ENCODE results near the gene SPARCL1.
"Not testable (repeated sequence)": the region's sequence is repeated elsewhere in the genome, so short reads cannot be mapped to it uniquely, and the experiment has no call there.

Gene SPARCL1

DNA sequence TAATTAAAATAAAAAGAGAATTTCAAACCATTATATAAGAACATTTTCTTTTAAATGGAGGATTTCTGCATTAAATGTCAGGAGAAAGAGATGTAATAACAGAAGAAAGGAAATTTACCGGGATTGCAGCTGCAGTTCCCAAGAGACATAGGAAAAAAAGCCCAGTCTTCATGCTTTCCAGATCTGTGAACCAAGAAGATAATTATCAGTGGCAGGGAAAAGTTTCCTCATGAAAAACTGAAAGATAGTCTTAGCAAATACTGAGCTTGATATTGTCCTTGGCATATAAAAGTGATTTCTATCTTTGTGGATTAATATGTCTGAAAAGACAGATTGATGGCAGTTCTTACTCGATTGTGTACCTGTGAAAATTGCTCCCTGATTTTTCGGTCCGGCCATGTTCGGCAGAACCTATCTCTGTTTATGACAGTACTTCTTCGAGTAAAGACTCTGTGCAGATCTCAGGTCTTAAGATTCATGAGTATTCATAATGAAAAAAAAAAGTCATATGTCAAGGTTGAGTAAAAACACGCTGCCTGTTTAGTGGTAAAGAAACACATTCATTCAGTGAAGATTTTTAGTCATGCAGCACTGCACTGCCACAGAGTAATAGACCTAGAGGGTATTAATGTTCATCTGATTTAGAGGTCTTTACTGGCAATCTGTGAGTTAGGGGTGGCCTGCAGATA, 29.6 kb downstream of the SPARCL1 start:
- DNase-seq (ENCODE audit: low read depth in 2 of 2) = peak in 1 of 2 donors; percentile 0

DNA sequence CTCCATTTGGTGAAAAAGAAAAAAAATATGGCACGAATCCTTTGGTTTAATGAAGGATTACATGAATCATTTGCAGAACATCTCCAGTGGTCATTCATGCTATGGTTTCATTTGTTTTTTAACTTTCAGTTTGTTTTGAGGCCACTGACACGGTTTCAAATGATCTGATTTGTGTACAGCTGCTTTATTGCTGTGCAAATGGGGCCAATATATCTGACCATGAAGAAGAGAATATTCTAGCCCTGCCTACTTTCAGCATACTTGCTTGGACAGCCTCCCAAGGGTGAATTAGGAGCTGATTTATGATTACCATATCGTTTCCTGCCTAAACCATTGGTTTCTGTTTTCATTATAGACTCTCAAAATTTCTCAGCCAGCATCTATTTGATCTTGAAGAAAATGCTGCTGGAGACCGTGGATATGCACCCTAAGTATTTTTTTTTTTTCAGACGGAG, 30.7 kb downstream of the SPARCL1 start:
- DNase-seq (ENCODE audit: low read depth in 2 of 2) = no peak

GRCh38 chr4:87497578-87497977, 31.6 kb downstream of the SPARCL1 start:
- DNase-seq (ENCODE audit: low read depth in 2 of 2) = no peak

DNA sequence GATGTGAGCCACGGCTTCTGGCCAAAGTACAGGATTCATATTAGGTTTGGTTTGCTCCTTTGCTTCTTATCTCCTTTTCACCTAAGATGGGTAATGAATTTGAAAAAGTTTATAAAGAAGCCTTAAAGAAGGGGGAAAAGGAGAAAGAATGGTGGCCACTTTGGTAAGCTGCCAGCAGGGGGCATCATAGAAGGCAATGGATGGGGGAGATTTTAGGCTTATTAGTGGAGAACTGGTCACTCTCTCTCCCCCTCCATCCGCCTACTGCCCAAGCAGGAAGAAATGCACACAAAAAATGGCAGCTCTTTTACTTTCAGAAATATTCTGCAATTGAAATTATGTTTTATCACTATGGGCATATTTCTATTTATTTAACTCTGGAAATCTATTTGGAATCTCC, 32.0 kb downstream of the SPARCL1 start:
- peak in 1 of 2 donors; percentile 1 for DNase-seq (ENCODE audit: low read depth in 2 of 2)

DNA sequence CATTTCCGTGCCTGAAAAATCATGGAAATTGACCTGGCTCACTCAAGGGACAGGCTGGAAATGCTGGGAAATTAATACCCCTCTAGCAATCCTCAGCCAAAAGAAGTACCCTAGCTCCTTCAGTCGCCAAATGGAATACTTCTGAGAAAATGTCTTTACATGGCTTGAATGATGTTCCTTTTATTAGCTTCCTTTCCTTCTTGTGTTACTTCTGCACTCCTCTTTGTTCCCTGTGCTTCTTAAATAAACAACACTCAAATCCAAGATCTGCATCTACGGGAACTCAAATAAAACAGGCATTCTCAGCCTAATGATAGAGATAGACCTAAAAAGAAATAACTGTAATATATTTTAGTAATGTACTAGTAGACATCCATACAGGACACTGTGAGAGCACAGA, 36.1 kb downstream of the SPARCL1 start:
- DNase-seq (ENCODE audit: low read depth in 2 of 2) = no peak

- not testable (repeated sequence) for DNase-seq (ENCODE audit: low read depth in 2 of 2)
Measured at GRCh38 chr4:87491851-87492250, 37.3 kb downstream of the SPARCL1 start.

- DNase-seq (ENCODE audit: low read depth in 2 of 2) = no peak
Measured at GRCh38 chr4:87491436-87491835, 37.7 kb downstream of the SPARCL1 start.

GRCh38 chr4:87490664-87491369, 38.4 kb downstream of the SPARCL1 start:
- no peak for DNase-seq (ENCODE audit: low read depth in 2 of 2)

GRCh38 chr4:87489678-87490077, 39.5 kb downstream of the SPARCL1 start:
- DNase-seq (ENCODE audit: low read depth in 2 of 2) = no peak

DNA sequence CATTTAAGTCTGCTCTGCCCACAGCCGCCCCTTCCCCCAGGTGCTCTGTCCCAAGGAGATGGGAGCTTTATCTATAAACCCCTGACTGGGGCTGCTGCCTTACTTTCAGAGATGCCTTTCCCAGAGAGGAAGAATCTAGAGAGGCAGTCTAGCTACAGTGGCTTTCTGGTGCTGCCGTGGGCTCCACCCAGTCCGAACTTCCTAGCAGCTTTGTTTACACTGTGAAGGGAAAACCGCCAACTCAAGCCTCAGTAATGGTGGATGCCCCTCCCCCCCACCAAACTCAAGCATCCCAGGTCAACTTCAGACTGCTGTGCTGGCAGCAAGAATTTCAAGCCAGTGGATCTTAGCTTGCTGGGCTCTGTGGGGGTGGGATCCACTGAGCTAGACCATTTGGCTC, 40.5 kb downstream of the SPARCL1 start:
- DNase-seq (ENCODE audit: low read depth in 2 of 2) = not testable (repeated sequence)

DNA sequence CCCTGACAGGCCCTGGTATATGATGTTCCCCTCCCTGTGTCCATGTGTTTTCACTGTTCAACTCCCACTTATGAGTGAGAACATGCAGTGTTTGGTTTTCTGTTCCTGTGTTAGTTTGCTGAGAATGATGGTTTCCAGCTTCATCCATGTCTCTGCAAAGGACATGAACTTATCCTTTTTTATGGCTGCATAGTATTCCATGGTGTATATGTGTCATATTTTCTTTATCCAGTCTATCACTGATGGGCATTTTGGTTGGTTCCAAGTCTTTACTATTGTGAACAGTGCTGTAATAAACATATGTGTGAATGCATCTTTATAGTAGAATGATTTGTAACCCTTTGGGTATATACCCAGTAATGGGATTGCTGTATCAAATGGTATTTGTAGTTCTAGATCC, 45.9 kb downstream of the SPARCL1 start:
- DNase-seq (ENCODE audit: low read depth in 2 of 2) = not testable (repeated sequence)

DNA sequence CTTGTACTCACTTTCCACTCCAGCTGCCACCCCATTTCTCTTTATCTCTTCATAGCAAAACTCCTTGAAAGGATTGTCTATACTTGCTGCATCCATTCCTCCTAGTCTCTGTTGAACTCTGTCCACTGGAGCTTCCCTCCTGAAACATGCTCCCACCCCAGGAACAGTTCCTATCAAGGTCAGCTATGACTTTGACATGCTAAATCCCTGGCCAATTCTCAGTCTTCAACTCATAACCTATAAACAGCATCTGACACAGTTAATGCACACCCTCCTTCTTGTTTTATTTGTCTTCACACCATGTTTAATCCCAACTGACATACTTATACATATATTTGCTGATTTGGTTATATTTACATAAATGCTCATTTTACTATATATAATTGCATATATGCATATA, 47.8 kb downstream of the SPARCL1 start:
- no peak for DNase-seq (ENCODE audit: low read depth in 2 of 2)

GRCh38 chr4:87478732-87479250, 50.4 kb downstream of the SPARCL1 start:
- DNase-seq (ENCODE audit: low read depth in 2 of 2) = no peak

GRCh38 chr4:87476934-87477333, 52.2 kb downstream of the SPARCL1 start:
- no peak for DNase-seq (ENCODE audit: low read depth in 2 of 2)

DNA sequence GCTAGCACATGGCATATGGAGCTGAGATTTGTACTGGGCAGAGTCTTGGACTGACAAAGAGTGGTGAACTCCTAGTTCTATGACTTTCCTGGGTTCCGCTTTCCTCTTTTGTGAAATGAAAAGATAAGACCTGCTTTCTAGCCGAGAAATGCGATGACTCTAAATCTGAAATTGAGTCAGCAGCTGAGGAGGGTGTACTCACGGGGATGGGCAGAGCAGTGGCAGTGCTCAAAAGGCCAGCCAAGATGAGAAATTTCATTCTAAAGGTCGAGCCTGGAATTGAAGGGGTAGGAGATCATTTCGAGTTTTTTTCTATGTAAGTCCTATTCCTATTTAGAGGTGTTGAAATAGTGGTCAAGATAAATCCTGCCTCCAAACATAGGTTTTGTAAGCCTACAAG, 59.8 kb downstream of the SPARCL1 start:
- no peak for DNase-seq (ENCODE audit: low read depth in 2 of 2)

DNA sequence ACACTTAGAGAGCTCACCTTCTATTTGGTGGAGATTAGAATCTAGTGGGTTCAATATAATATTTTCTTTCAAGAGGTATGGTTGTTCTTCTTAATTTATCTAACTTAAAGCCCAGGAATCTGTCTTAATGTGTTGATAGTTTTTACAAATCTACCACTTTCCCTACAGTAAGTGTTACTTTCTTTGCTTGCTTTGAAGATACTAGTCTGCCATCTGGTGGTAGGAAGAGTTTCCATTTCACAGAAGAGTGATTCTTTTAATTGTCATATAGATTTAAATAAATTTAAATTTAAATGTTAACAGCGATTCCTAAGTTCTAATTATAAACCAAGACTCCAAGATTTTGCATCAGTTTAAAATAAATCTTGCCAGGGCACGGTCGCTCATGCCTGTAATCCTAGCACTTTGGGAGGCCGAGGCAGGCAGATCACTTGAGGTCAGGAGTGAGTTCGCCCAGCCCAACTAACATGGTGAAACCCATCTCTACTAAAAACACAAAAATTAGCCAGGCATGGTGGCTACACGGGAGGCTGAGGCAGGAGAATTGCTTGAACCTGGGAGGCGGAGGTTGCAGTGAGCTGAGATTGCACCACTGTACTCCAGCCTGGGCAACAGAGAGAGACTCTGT, 63.3 kb downstream of the SPARCL1 start:
- DNase-seq (ENCODE audit: low read depth in 2 of 2) = no peak

DNA sequence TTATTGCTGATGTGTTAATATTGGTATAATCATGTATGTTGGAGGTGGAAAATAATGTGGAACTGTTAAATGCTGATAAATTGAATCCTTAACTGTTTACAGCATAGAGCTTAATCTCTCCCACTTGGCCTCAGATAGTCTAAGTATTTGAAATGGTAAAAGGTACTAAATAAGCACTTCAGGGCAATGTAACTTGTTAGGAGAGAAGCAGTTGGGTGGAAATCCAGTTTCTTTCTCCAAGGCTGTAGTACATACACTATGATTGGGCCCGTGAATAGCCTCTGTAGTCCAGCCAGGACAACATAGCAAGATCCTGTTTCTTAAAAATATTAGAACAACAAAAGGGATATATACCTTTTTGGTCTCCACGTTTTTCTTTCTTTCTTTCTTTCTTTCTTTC, 67.1 kb downstream of the SPARCL1 start:
- no peak for DNase-seq (ENCODE audit: low read depth in 2 of 2)

DNA sequence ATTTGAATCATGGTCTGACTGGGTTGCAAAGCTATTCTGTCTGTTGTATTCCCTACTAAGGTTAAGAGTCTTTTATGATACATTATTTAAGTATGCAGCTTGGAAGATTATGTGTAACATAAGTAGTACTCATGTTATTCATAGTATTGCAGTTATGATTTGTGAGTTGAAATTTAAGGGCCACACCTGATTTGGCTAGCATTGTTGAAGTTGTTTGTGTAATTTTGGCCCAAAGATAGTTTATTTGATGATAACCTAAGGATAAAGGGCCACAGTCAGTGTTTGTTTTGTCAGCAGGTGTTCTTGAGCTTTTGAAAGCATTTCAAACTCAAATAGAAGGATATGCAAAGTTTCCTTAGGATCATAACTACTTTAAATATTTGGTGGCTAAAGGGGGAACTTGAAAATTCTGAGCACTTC, 67.9 kb downstream of the SPARCL1 start:
- no peak for DNase-seq (ENCODE audit: low read depth in 2 of 2)

DNA sequence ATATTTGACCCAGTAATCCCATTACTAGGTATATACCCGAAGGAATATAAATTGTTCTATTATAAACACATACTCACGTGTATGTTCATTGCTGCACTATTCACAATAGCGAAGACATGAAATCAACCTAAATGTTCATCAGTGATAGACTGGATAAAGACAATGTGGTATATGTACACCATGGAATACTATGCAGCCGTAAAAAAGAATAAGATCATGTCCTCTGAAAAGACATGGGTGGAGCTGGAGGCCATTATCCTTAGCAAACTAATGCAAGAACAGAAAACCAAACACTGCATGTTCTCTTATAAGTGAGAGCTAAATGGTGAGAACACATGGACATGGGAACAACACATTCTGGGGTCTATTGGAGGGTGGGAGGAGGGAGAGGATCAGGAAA, 70.3 kb downstream of the SPARCL1 start:
- DNase-seq (ENCODE audit: low read depth in 2 of 2) = no peak

GRCh38 chr4:87451537-87451936, 77.6 kb downstream of the SPARCL1 start:
- no peak for DNase-seq (ENCODE audit: low read depth in 2 of 2)

DNA sequence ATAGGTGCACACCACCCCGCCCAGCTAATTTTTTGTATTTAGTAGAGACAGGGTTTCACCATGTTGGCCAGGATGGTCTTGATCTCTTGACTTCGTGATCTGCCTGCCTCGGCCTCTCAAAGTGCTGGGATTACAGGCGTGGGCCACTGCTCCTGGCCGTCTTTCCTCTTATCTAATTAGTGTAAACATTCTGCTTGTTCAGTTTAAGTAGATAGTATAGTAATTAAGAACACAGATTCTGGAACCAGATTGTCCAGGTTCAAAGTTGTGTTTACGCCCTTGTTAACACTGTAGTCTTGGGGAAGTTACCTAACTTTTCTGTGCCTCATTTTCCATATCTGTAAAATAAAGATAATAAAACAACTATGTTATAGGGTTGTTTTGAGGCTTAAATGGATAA, 82.8 kb downstream of the SPARCL1 start:
- DNase-seq (ENCODE audit: low read depth in 2 of 2) = not testable (repeated sequence)

DNA sequence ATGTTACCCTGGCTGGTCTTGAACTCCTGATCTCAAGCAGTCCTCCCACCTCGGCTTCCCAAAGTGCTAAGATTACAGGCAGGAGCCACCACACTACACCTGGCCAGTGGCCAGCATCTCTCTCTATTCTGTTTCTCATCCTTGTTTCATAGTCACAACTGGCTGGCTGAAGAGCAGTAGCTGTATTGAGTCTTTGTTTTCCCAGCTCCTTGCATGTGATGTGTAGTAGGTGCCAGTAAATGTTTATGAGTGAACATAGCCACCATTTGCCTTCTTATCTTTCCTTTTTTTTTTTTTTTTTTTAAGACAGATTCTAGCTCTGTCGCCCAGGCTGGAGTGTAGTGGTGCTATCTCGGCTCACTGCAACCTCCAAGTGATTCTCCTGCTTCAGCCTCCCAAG, 83.2 kb downstream of the SPARCL1 start:
- DNase-seq (ENCODE audit: low read depth in 2 of 2) = no peak

GRCh38 chr4:87444741-87445140, 84.4 kb downstream of the SPARCL1 start:
- no peak for DNase-seq (ENCODE audit: low read depth in 2 of 2)
